GM21526 (cell line): ENCODE results near the gene STEAP3.

Experiments used
- ATAC-seq: cut with Tn5 transposase; IDR thresholded peaks from one replicate; pipeline ENCODE4 v1.9.1; 2021; ENCODE audit warnings: moderate library complexity; ENCODE audit not compliant: unreplicated experiment, low FRiP score

Gene STEAP3

GRCh38 chr2:119197126-119197405 is 26.6 kb upstream of the STEAP3 start:
- ATAC-seq, result no peak

- no peak for ATAC-seq
Observed at GRCh38 chr2:119197529-119198239, 25.9 kb upstream of the STEAP3 start.

- ATAC-seq, result no peak
Observed at GRCh38 chr2:119198240-119198840, 25.3 kb upstream of the STEAP3 start.

- no peak for ATAC-seq
Observed at GRCh38 chr2:119201815-119202214, 21.8 kb upstream of the STEAP3 start.

GRCh38 chr2:119202610-119203310 is 20.9 kb upstream of the STEAP3 start:
- no peak for ATAC-seq

GRCh38 chr2:119204525-119204924 is 19.1 kb upstream of the STEAP3 start:
- no peak for ATAC-seq

GRCh38 chr2:119205001-119205706 is 18.5 kb upstream of the STEAP3 start:
- ATAC-seq, result no peak

- no peak for ATAC-seq
Observed at GRCh38 chr2:119206201-119206600, 17.4 kb upstream of the STEAP3 start.

- no peak for ATAC-seq
Observed at GRCh38 chr2:119207447-119207846, 16.2 kb upstream of the STEAP3 start.

- ATAC-seq, result no peak
Observed at GRCh38 chr2:119208791-119209203, 14.8 kb upstream of the STEAP3 start.

- no peak for ATAC-seq
Observed at GRCh38 chr2:119212139-119212800, 11.4 kb upstream of the STEAP3 start.

GRCh38 chr2:119214453-119215037 is 9.1 kb upstream of the STEAP3 start:
- ATAC-seq, result no peak

- no peak for ATAC-seq
Observed at GRCh38 chr2:119216994-119217393, 6.6 kb upstream of the STEAP3 start.

GRCh38 chr2:119218478-119219064 is 5.1 kb upstream of the STEAP3 start:
- no peak for ATAC-seq

GRCh38 chr2:119219873-119220272 is 3.8 kb upstream of the STEAP3 start:
- no peak for ATAC-seq

- no peak for ATAC-seq
Observed at GRCh38 chr2:119220720-119221301, 2.8 kb upstream of the STEAP3 start.

GRCh38 chr2:119221609-119222008 is 2.0 kb upstream of the STEAP3 start:
- no peak for ATAC-seq

GRCh38 chr2:119222213-119222612 is 1.4 kb upstream of the STEAP3 start:
- ATAC-seq, result no peak

- no peak for ATAC-seq
Observed at GRCh38 chr2:119222863-119223520, 642 bp upstream of the STEAP3 start.
